NCI-H128 (cell line): Measurements from ENCODE around the gene FGGY.

Source experiments
- DNase-seq: peaks from one replicate; lab custom pipeline; 2025; ENCODE audit not compliant: unreplicated experiment; lab: John Stamatoyannopoulos, UW

FGGY gene

GRCh38 chr1:59671066-59671952, 374.4 kb downstream of the FGGY start:
- DNase-seq, result no peak

GRCh38 chr1:59671953-59672305, 375.0 kb downstream of the FGGY start:
- DNase-seq, result no peak

- no peak for DNase-seq
Measured at GRCh38 chr1:59672851-59673572, 376.1 kb downstream of the FGGY start.

DNA sequence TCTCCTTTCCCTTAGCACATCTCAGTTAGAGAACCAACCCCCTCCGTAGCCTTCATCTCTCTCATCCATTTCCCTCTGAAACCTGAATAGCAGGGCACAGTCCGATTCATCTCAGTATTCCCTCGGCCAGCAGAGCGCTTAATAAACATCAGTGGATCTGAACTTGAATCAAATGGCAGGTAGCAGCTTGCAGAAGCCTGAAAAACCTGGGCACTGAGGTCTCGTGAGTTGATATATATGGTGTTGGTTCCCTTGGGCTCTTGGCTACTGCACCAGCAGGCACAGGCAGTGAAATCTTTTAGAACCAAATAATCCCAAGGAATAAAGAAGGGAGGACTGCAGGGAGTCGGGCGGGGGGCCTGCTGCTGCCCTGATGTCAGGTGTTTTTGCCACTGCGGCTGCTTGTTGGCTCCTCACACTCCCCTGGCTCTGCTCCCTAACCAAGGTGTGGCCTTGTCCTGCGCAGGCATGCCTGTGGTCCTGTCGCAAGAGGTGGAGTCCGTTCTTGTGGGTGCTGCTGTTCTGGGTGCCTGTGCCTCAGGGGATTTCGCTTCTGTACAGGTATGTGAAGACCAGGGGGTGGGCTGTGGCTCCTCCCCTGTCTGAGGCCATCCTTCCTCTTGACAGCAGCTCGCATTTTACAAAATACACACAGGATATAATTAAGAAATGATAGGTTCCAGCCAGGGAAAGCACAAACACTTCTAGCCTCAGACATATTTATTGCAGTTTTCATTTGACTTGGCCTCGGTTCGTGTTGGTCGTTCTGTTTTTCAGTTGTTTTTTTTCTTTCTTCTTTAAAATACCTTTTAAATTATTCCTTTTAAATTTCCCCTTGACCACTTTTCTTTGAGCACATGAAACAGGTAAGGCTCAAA, 376.9 kb downstream of the FGGY start:
- DNase-seq, result no peak

DNA sequence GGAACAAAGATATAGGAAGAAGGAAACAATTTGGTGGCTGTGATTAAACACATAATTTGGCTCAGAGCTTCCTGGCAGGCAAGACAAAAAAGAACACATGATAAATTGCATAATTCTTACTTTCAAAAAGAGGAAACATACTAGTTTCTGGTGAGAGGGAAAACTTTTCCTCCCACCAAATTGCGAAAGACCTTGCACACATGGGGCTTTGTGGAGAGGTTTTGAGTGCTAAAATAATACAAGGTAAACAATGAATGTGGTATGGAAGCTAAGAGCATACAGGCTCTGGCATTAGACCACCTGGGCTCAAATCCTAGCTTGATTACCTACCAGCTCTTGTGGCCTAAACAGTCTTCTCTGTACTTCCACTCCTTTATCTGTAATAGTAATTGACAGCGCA, 377.7 kb downstream of the FGGY start:
- DNase-seq, result peak; percentile 25

DNA sequence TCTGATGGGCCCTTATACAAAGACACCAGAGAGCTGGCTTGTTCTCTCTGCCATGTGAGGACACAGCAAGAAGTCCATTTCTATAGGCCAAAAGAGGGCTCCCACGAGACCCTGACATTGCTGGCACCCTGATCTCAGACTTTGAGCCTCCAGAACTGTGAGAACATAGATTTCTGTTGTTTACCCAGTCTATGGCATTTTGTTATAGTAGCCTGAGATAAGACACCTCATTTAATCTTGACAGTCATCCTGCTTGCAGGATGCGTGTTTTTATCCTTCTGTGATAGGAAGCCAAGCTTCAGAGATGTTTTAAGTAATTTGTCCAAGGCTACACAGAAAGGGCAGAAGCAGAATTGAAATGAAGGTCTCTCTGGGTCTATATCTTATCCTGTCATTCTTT, 379.0 kb downstream of the FGGY start:
- DNase-seq, result no peak

- DNase-seq, result no peak
Measured at GRCh38 chr1:59678040-59678439, 381.1 kb downstream of the FGGY start.

DNA sequence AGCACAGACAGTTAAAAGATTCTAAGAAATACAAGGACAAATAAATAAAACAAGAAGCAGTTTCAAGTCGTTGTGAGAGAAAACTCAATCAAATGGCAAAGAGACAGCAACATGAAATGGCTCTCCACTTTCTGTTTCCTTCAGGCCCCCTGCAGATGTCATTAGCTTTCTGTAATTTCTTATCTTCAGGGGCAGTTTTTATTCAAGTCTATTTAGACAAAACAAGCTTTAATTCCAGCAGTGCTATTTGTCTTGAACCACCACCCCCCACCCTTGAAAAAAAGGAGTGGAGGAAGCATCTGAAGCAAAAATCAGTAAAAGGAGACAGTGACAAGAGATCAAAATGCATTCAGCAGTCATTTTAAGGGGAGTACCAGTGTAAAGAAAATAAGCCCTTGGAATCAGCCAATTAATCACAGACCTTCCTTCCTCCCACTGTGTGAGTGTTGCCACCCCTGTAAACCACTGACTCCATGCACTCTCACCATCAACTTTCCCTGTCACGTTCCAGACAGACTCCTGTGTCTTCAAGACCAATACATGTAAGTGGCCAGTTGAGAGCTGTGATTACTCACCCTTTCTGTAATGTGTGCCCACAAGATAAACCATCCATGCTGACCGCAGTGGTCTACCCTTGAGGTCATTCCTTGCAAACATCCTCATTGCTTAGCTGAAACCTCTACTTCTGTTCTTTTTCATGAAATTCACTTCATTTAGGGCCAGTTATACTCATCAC, 381.8 kb downstream of the FGGY start:
- no peak for DNase-seq

DNA sequence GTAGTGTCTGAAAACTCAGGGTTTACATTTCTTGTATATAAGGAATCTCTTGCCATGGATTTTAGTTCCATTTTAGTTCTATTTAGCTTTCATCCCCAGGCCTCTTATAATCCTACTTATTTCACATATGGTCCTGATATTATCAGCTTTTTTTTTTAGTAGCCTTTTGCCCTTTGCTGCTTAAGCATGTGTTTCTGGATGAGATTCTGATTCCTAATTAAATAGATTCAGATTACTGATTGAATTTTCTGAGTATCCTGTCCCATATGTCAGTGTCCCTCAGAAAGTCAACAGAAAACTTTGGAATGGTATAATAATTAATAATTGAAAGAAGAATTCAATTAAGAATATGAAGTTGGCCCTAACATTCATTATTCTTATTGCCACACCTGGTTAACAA, 383.1 kb downstream of the FGGY start:
- no peak for DNase-seq

- no peak for DNase-seq
Measured at GRCh38 chr1:59682396-59683080, 385.6 kb downstream of the FGGY start.

DNA sequence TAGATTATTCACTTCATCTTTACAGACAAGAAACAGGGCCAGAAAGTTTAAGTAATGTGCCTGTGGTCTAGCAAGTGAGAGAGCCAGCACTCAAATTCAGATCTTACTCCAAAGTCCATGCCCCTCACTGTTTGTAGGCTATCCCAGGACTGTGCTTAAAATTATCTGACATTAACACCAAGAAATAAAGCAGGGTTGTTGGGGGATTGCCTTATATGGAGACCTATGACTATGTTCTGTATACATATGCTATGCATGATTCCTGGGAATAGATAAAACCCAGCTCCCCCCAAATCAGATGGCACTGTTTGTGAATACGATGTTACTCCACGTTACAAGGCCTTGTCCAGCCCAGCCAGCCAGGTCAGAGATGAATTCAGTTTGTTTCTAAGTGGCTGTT, 386.3 kb downstream of the FGGY start:
- DNase-seq, result no peak

DNA sequence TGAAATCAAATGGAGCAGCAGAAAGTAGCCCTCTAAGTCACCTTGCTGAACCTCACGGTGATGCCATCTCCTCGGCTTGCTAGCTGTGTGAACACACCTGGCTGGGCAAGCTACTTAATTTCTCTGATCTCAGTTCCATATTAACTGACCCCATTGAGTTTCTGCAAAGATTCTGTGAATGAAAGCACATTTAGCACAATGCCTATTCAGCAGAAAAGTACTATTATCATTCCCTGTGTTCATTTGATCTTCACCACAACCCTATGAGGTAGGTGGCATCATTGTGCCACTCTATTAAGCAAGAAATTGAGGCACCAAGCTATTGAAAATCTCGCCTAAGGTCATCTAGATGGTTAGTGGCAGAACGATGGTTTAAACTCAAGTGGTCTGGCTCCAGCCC, 387.8 kb downstream of the FGGY start:
- DNase-seq, result no peak

DNA sequence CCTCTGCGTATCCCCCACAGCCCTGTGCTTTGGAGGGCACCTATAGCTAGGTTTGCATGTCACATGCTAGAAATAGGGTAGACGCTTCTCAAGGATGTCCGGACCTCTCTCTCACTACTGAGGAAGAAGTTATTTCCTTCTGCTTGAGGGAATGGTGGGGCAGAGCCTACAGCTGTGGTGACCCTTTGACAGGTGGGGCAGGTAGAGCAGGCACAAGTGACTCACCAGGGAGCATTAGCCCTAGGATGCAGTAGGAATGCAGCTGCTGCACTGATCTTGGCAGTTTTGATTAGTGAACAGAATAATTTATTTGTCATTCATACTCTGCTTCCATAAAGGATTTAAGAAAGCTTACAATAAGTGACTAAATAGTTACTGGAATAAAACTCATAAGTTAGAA, 388.2 kb downstream of the FGGY start:
- no peak for DNase-seq

DNA sequence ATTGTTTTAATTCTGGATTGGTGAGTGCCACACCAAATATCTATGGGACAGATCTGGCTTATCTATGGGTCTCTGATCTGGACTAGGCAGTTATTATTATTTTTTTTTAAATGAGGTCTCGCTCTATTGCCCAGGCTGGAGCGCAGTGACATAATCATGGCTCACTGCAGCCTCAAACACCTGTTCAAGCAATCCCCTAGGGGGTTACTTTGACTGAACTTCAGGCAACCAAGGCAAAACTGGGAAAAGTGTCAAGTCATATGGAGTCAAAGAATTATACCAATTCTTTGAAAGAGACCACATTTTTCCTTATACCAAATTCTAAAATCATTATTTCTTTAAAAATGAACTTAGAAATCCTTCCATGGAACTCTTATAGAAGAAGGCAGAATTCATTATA, 388.8 kb downstream of the FGGY start:
- no peak for DNase-seq

GRCh38 chr1:59686170-59686569, 389.3 kb downstream of the FGGY start:
- DNase-seq, result peak; percentile 72

DNA sequence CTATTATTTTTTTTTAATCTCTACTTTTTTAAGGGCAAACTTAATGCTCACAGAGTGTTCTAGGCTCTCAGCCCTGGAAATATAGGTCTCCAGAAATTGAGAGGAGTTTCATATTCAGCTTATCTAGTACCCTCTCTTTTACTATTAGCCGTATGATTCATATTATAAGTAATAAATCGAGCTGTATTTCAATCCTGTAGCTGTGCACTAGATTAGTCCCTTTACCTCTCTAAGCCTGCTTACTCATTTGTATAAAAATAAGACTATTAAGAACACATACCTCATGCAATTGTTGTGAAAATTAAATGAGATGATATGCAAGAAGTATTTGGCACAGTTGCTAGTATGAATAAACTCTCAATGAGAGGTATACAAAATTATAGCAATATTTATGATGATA, 389.7 kb downstream of the FGGY start:
- no peak for DNase-seq

- DNase-seq, result no peak
Measured at GRCh38 chr1:59687081-59687480, 390.2 kb downstream of the FGGY start.

- DNase-seq, result no peak
Measured at GRCh38 chr1:59688976-59689375, 392.1 kb downstream of the FGGY start.

DNA sequence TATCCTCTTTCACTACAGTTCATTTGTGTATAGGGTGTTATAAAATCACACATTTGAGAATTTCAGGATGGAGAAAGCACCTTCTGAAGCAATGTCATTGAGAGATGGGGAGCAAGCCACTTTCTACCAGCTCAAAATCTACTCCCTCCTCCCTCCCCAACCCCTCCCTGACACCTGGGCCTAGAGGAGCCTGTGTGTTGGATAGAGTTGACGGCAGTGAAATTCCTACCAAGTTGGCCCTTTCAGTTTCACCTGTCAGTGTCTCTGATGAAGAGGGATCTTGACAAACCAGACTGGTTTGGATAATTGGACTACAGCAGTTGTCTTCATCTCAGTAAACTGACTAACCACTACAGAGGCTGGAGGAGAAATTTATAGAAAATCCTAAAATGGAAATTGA, 392.8 kb downstream of the FGGY start:
- DNase-seq, result no peak

GRCh38 chr1:59690171-59690930, 393.5 kb downstream of the FGGY start:
- DNase-seq, result no peak
